ENCODE results near the gene DDX50. TPM values are rescaled to one million over a fixed set of nuclear protein-coding genes. Genes with fewer than 3 reads are reported as not detected.

DDX50 gene

GRCh38 chr10:68992636-68993440 is 91.7 kb downstream of the DDX50 start:
- H3K4me1 ChIP-seq (ENCODE audit: control insufficient read depth in 2 of 2, insufficient read depth in 1 of 2, low read depth in 1 of 2, low read length in 2 of 2): peaks cover 0 to 1% of the 10 kb centered on the region in 2 donors
- no peak overlapping the region for H4K91ac ChIP-seq (ENCODE audit: low read depth, low read length, poor library complexity)
- H3K4me3 ChIP-seq (ENCODE audit: low read length in 2 of 2): no peak overlapping the region
- H2AK5ac ChIP-seq (ENCODE audit: low read depth, low read length): no peak overlapping the region
- no peak overlapping the region for H3K14ac ChIP-seq (ENCODE audit: low read length)
- DNase-seq (ENCODE audit: low spot score): no peak
- H3K4ac ChIP-seq (ENCODE audit: low read length): no peak overlapping the region
- no peak overlapping the region for H3K23ac ChIP-seq (ENCODE audit: low read depth, low read length, poor library complexity)
- no peak overlapping the region for H3K27ac ChIP-seq (replicated peaks; ENCODE audit: low read length)
- H3K36me3 ChIP-seq (replicated peaks in 1 of 2; ENCODE audit: control insufficient read depth in 2 of 2, insufficient read depth in 2 of 2, low read length in 2 of 2): peaks cover 2 to 45% of the 10 kb centered on the region in 2 donors
- no peaks in the 10 kb centered on the region for H3K9me3 ChIP-seq (replicated peaks in 1 of 2; ENCODE audit: control insufficient read depth in 2 of 2, insufficient read depth in 1 of 2, low read depth in 1 of 2, low read length in 2 of 2)
- H4K8ac ChIP-seq (ENCODE audit: low read depth, low read length): no peak overlapping the region
- H2BK15ac ChIP-seq (ENCODE audit: low read length): no peak overlapping the region
- no peaks in the 10 kb centered on the region for H3K27me3 ChIP-seq (ENCODE audit: control insufficient read depth in 3 of 3, insufficient read depth in 3 of 3, low read depth in 1 of 3, low read length in 3 of 3)
- H3K9ac ChIP-seq (ENCODE audit: low read depth, low read length, poor library complexity): no peak overlapping the region
- no CpG with 5 or more reads among the region's 2 CpGs for WGBS, 2 donors (ENCODE audit: extremely low coverage in 2 of 2, insufficient read length in 2 of 2, insufficient replicate concordance in 1 of 2)
- no peak overlapping the region for H2AFZ ChIP-seq (ENCODE audit: low read length)
- no peak overlapping the region for H3K4me2 ChIP-seq (ENCODE audit: insufficient read depth, low read length, poor library complexity, severe bottlenecking)
- H2BK5ac ChIP-seq (ENCODE audit: low read length): no peak overlapping the region
- H2BK120ac ChIP-seq (ENCODE audit: low read depth, low read length): no peak overlapping the region
- no peak overlapping the region for H3K18ac ChIP-seq (ENCODE audit: low read length)
- peaks cover 9% of the 10 kb centered on the region for H3K79me1 ChIP-seq (ENCODE audit: low read depth, low read length)
- H2BK12ac ChIP-seq (ENCODE audit: low read length): no peak overlapping the region

Small RNA genes within 50 kb of the gene (small RNA-seq; reads per million reads assigned to genes)
- gene RNU6-571P (ENCODE audit: insufficient read depth): not detected

All from neuronal stem cell (in vitro differentiated cells).